MCF 10A (cell line): ENCODE data around the gene LYSMD4. TPM values are rescaled to one million over a fixed set of nuclear protein-coding genes. Genes with fewer than 3 reads are reported as not detected.

Experiments used
- BruUV-seq: library from RNA; stranded (reverse); fragments of 400-500 nt; replicated peaks from 2 replicates; lab custom pipeline; 2021; lab: Mats Ljungman, UMichigan
- CTCF ChIA-PET: fragments of 300-600 bp; sonication (Branson Sonifier 250); formaldehyde crosslinking; extraction: SDS; loops from one replicate; lab custom pipeline; 2021; ENCODE audit warnings: antibody characterized with exemption, inconsistent platforms; lab: Yijun Ruan, JAX
- POLR2A ChIA-PET: fragments of 300-600, 350-650 bp; sonication (Branson Sonifier 250); formaldehyde crosslinking; extraction: SDS; loops from one replicate; lab custom pipeline; 2020; ENCODE audit warnings: antibody characterized with exemption, inconsistent platforms; lab: Yijun Ruan, JAX
- DNase-seq: peaks from one replicate; pipeline ENCODE4 v3.0.0-alpha.2; 2018; ENCODE audit not compliant: unreplicated experiment
- H3K27ac Mint-ChIP-seq: one replicate; pipeline ENCODE4 v1.8.0; 2022; ENCODE audit warnings: mild to moderate bottlenecking, low read depth, mixed read lengths; ENCODE audit not compliant: unreplicated experiment
- H3K27me3 Mint-ChIP-seq: one replicate; pipeline ENCODE4 v1.8.0; 2022; ENCODE audit warnings: mixed read lengths; ENCODE audit not compliant: insufficient read depth, unreplicated experiment
- H3K36me3 Mint-ChIP-seq: one replicate; pipeline ENCODE4 v1.8.0; 2022; ENCODE audit warnings: mild to moderate bottlenecking, moderate library complexity, mixed read lengths; ENCODE audit not compliant: insufficient read depth, unreplicated experiment
- H3K4me1 Mint-ChIP-seq: one replicate; pipeline ENCODE4 v1.8.0; 2022; ENCODE audit warnings: mixed read lengths; ENCODE audit not compliant: insufficient read depth, unreplicated experiment
- H3K4me3 Mint-ChIP-seq: one replicate; pipeline ENCODE4 v1.8.0; 2022; ENCODE audit warnings: mild to moderate bottlenecking, moderate library complexity, mixed read lengths; ENCODE audit not compliant: unreplicated experiment
- H3K9me3 Mint-ChIP-seq: one replicate; pipeline ENCODE4 v1.8.0; 2022; ENCODE audit warnings: mixed read lengths; ENCODE audit not compliant: unreplicated experiment
- CTCF ChIP-seq: fragments of 200-600 bp; IDR thresholded peaks from one replicate; pipeline ENCODE4 v1.8.0; 2022; ENCODE audit warnings: antibody characterized with exemption, mild to moderate bottlenecking; ENCODE audit not compliant: unreplicated experiment
- intact Hi-C: fragments of 100-400 bp; cut with micrococcal nuclease; formaldehyde crosslinking; loops from 2 replicates; pipeline ENCODE4 v1.14.1; 2022
- total RNA-seq: library from RNA; stranded (reverse); gene quantifications from 2 replicates; pipeline ENCODE4 v1.2.3, GENCODE V29; 2022

Gene LYSMD4
- total RNA-seq, 1 experiment from 2014 or later, result 9.0 TPM

DNA sequence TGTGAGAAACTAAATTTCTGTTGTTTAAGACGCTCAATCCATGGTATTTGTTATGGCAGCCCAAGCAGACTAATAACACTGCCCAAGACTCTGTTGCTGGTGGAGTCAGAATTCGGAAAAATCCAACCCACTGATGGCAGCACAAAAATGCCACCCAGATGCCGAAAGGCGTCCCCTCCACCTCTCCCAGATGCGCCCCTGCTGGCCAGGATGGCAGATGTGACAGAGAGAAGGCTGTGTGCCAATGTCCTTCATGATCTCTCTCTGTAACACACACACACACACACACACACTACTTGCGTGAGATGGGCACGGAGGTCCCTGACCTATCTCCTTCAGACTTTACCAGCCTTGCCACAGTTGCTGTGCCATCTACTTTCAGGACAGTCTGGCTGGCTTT lies 10.9 kb upstream of the LYSMD4 start:
- intact Hi-C loops, result no loop called here
- no peak for TF ChIP-seq CTCF
- no TSS peak for BruUV-seq
- no peak overlapping the region for H3K4me3 Mint-ChIP-seq
- no peaks in the 10 kb centered on the region for H3K9me3 Mint-ChIP-seq
- H3K36me3 Mint-ChIP-seq, result no peaks in the 10 kb centered on the region
- POLR2A ChIA-PET, result no interaction called here
- H3K27me3 Mint-ChIP-seq, result no peaks in the 10 kb centered on the region
- no peak overlapping the region for H3K27ac Mint-ChIP-seq
- CTCF ChIA-PET, result interaction anchor here (1.3 kb wide), 1 partner anchor 14 kb away, joined by 8 read pairs; no protein-coding TSS in a partner anchor
- H3K4me1 Mint-ChIP-seq, result no peaks in the 10 kb centered on the region
- DNase-seq, result no peak

DNA sequence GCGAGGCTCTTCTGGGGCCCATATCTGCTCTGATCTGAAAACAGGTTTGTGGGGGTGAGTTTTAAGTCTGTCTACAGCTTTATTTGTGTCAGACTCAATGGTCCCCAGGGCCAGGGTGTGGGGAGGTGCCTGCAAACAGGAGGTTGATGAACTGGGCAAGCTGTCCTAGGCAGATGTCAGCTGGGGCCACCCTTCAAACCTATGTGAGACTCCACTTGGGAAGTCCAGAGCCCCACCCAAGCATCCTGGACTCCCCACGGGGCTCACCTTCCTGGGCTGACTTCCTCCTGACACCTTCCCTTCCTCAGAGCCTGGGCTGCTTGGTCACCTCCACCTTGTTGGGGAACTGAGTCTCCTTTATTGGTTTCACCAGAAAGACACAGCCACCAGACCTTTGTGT lies 8.6 kb upstream of the LYSMD4 start:
- Mint-ChIP-seq H3K4me3 (no peak overlapping the region), H3K4me1 (no peaks in the 10 kb centered on the region), H3K27me3 (no peaks in the 10 kb centered on the region), H3K27ac (no peak overlapping the region), H3K9me3 (no peaks in the 10 kb centered on the region), H3K36me3 (no peaks in the 10 kb centered on the region)
- BruUV-seq, result no TSS peak
- POLR2A ChIA-PET, result no interaction called here
- no peak for TF ChIP-seq CTCF
- no peak for DNase-seq
- CTCF ChIA-PET, result interaction anchor here (1.7 kb wide), 1 partner anchor 13 kb away, joined by 10 read pairs; no protein-coding TSS in a partner anchor
- intact Hi-C loops, result no loop called here

DNA sequence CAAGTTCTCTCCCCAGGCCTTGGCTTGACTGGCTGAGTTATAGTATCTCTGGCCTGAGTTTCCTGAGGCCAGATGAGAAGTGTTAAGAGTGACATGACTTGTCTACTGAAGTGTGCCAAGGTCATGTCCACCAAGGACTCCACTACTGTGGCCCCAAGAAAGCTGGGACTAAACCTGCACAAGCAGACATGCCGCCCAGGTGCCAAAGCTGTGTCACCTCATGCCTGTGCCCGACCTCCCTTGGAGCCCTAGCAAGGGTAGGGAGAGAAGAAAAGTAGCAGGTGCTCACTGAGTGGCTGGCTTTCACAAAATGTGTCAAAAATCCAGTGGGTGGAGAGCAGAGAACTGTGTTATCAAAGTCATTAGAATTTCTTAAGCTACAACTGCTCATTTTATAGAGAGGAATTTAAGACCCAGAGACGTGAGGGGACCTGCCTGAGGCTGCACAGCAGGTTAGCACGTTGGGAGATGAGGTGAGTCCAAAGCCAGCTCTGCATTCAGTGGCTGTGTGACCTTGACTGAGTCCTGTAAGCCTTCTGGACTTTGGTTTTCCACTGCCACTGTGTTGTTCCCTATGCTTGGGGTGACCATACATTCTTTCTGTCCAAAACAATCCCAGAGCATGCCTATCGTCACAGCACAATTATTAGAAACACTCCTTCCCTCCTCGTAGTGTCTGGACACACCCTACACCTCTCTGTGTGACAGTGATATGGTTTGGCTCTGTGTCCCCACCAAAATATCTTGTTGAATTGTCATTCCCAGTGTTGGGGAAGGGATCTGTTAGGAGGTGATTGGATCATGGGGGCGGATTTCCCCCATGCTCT lies 5.0 kb upstream of the LYSMD4 start:
- no peak for TF ChIP-seq CTCF
- Mint-ChIP-seq H3K27me3 (no peaks in the 10 kb centered on the region), H3K9me3 (no peaks in the 10 kb centered on the region), H3K4me3 (no peak overlapping the region), H3K36me3 (no peaks in the 10 kb centered on the region), H3K4me1 (no peaks in the 10 kb centered on the region), H3K27ac (no peak overlapping the region)
- CTCF ChIA-PET, result interaction anchor here (0.9 to 1.1 kb wide), 2 partner anchors 18 to 34 kb away, joined by 3 read pairs; no protein-coding TSS in a partner anchor
- DNase-seq, result no peak
- BruUV-seq, result no TSS peak
- POLR2A ChIA-PET, result no interaction called here
- intact Hi-C loops, result no loop called here

DNA sequence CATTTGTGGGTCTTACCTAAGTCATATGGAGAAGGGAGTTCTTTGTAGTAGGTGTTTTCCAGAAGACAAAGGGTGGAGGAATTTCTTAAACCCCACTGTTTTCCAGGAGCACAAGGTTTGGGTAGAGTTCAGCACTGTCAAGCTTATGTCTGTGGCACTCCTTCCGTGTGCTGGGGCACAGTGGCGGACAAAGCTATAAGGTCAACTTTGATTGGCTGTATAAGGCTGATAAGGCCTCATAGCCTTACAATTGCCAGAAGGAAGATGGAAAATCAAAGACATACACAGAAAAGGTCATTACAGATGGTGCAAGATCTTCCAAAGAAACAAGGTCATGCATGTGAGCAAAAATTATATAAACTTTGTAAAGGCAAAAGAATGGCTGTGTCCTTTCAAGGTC lies 3.5 kb upstream of the LYSMD4 start:
- BruUV-seq, result no TSS peak
- no peak overlapping the region for H3K27ac Mint-ChIP-seq
- H3K4me3 Mint-ChIP-seq, result no peak overlapping the region
- POLR2A ChIA-PET, result interaction anchor here (0.7 kb wide), 1 partner anchor 154 kb away, joined by 3 read pairs; no protein-coding TSS in a partner anchor
- no peak for DNase-seq
- intact Hi-C loops, result no loop called here
- no peaks in the 10 kb centered on the region for H3K9me3 Mint-ChIP-seq
- no peak for TF ChIP-seq CTCF
- CTCF ChIA-PET, result interaction anchor here (1.9 kb wide), 1 partner anchor 19 kb away, joined by 9 read pairs; no protein-coding TSS in a partner anchor
- no peaks in the 10 kb centered on the region for H3K27me3 Mint-ChIP-seq
- H3K36me3 Mint-ChIP-seq, result no peaks in the 10 kb centered on the region
- H3K4me1 Mint-ChIP-seq, result peaks cover 7% of the 10 kb centered on the region
